Limb (tissue), 2 donors: ENCODE data around the gene GHDC.

Experiments
- DNase-seq, 2 donors: peaks; one replicate each; pipeline ENCODE4 v3.0.0-alpha.2; 2016; ENCODE audit errors: extremely low spot score in 2 of 2

Gene GHDC

GRCh38 chr17:42183741-42184711 lies 10.3 kb downstream of the GHDC start:
- DNase-seq = peak; percentile 55 to 83

- no peak for DNase-seq
These were observed 11.2 kb downstream of the GHDC start for GRCh38 chr17:42182927-42183734.

GRCh38 chr17:42181851-42182207 lies 12.5 kb downstream of the GHDC start:
- DNase-seq = no peak

- DNase-seq = peak in 1 of 2 donors; percentile 80
These were observed 13.1 kb downstream of the GHDC start, which contains the start of gene KCNH4 for GRCh38 chr17:42180922-42181850. Gene KCNH4, minus strand, starts transcription at chr17:42181142. Its CDS starts 197 bp downstream, at chr17:42180945.

GRCh38 chr17:42180411-42180921 lies 13.8 kb downstream of the GHDC start:
- DNase-seq = no peak

- peak; percentile 55 to 81 for DNase-seq
These were observed 14.3 kb downstream of the GHDC start for GRCh38 chr17:42179911-42180410.

- DNase-seq = no peak
These were observed 15.0 kb downstream of the GHDC start for GRCh38 chr17:42179335-42179734.

- no peak for DNase-seq
These were observed 15.5 kb downstream of the GHDC start for GRCh38 chr17:42178817-42179216.

- DNase-seq = no peak
These were observed 16.6 kb downstream of the GHDC start for GRCh38 chr17:42177684-42178083.

- DNase-seq = no peak
These were observed 20.0 kb downstream of the GHDC start for GRCh38 chr17:42174126-42174783.

- DNase-seq = no peak
These were observed 22.5 kb downstream of the GHDC start for GRCh38 chr17:42171831-42172230.

GRCh38 chr17:42169351-42169750 lies 24.9 kb downstream of the GHDC start:
- no peak for DNase-seq

- DNase-seq = no peak
These were observed 26.5 kb downstream of the GHDC start for GRCh38 chr17:42167807-42168206.

- no peak for DNase-seq
These were observed 28.0 kb downstream of the GHDC start for GRCh38 chr17:42166196-42166763.

- no peak for DNase-seq
These were observed 28.5 kb downstream of the GHDC start for GRCh38 chr17:42165751-42166150.

GRCh38 chr17:42163696-42164407 lies 30.4 kb downstream of the GHDC start:
- DNase-seq = no peak

GRCh38 chr17:42163113-42163512 lies 31.2 kb downstream of the GHDC start:
- no peak for DNase-seq

- no peak for DNase-seq
These were observed 33.8 kb downstream of the GHDC start for GRCh38 chr17:42160531-42160910.

- no peak for DNase-seq
These were observed 34.3 kb downstream of the GHDC start for GRCh38 chr17:42159796-42160530.
